Lower lobe of right lung (tissue), 2 donors: ENCODE data around the gene ZNF284. TPM values are rescaled to one million over a fixed set of nuclear protein-coding genes. Genes with fewer than 3 reads are reported as not detected.

ENCODE experiments used
- ATAC-seq, 2 donors: fragments of 200-7000 bp; cut with Tn5 transposase; one replicate each; pipeline ENCODE4 v1.9.1; 2020 to 2022; ENCODE audit warnings: mild to moderate bottlenecking in 2 of 2, moderate library complexity in 2 of 2
- DNase-seq: peaks from one replicate; pipeline ENCODE4 v3.0.0-alpha.2; 2020
- H3K27ac ChIP-seq: fragments of 200-600 bp; one replicate; pipeline ENCODE4 v1.8.0; 2022
- H3K27me3 ChIP-seq: fragments of 200-600 bp; one replicate; pipeline ENCODE4 v1.8.0; 2022; ENCODE audit warnings: low read depth
- H3K36me3 ChIP-seq: fragments of 200-600 bp; one replicate; pipeline ENCODE4 v1.8.0; 2022; ENCODE audit warnings: mild to moderate bottlenecking
- H3K4me1 ChIP-seq: fragments of 200-600 bp; one replicate; pipeline ENCODE4 v1.8.0; 2022
- H3K4me3 ChIP-seq: fragments of 200-600 bp; one replicate; pipeline ENCODE4 v1.8.0; 2022; ENCODE audit warnings: mild to moderate bottlenecking
- H3K9me3 ChIP-seq: fragments of 200-600 bp; one replicate; pipeline ENCODE4 v1.8.0; 2022
- intact Hi-C: fragments of 100-400 bp; cut with DNase I; formaldehyde crosslinking; loops from one replicate; pipeline ENCODE4 v1.11.0; 2022
- long read RNA-seq: library from polyadenylated mRNA; unstranded; transcript quantifications from one replicate; pipeline ENCODE4 v2.0.0, GENCODE V29; 2021
- total RNA-seq: library from RNA; stranded (reverse); fragmentation: NEBNext Ultra II Directional; extraction: Animal tissue kit (Norgen Biotek cat#: 25700); gene quantifications from one replicate; pipeline ENCODE4 v1.2.1, GENCODE V29; 2021
- TF ChIP-seq, protein P1 (sequence below): fragments of 200-600 bp; IDR thresholded peaks from one replicate; pipeline ENCODE4 v1.8.0; 2022; ENCODE audit warnings: antibody characterized with exemption, mild to moderate bottlenecking
- donor health status: DM: no; HTN: yes; CAD: no; lungs with severe emphysema.

Gene ZNF284
- 2.4 TPM for total RNA-seq
- long read RNA-seq, full-length matches to known transcripts, result 4 of 5 reads
- long read RNA-seq, partial matches to known transcripts, result 0 of 5 reads
- long read RNA-seq, other reads (novel, unspliced or antisense), result 1 of 5 reads

DNA sequence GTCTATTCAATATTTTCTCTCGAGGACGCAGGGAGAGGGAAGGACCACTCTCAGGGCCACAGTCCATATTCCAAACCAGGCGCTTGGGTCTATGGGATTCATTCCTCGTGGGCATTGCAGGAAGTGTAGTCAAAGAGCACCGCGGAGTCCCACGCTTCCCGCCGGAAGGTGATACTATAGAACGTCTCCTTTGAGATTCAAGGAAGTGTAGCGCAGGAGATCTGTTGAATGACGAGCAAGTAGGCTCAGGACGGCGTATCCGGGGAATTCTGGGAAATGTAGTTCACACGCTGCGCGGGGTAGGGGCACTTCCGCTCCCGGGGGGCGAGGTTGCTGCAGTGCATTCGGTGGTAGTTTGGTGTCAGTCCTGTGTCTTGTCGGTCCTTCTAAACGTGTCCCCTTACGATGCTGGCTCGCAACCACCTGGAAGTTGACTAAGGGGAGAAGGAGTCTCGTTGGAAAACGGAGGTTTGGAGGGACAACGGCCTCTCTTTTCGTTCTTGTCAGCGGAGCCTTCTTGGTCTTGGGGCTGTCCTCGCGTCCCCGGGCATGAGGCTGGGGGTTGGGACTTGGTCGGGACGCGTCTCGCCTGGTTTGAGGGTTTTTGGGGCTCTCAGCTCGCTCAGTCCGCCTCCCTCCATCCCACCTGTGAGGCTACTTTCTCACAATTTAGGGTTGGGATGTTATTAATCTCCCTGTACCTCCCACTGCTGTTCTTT lies at the start of gene ZNF284:
Gene ZNF284 (plus strand): TSS at position 336 of the 719 bp plus-strand sequence. CDS start 4,231 bp downstream, outside the sequence.
- TF ChIP-seq, protein P1, sequence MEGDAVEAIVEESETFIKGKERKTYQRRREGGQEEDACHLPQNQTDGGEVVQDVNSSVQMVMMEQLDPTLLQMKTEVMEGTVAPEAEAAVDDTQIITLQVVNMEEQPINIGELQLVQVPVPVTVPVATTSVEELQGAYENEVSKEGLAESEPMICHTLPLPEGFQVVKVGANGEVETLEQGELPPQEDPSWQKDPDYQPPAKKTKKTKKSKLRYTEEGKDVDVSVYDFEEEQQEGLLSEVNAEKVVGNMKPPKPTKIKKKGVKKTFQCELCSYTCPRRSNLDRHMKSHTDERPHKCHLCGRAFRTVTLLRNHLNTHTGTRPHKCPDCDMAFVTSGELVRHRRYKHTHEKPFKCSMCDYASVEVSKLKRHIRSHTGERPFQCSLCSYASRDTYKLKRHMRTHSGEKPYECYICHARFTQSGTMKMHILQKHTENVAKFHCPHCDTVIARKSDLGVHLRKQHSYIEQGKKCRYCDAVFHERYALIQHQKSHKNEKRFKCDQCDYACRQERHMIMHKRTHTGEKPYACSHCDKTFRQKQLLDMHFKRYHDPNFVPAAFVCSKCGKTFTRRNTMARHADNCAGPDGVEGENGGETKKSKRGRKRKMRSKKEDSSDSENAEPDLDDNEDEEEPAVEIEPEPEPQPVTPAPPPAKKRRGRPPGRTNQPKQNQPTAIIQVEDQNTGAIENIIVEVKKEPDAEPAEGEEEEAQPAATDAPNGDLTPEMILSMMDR, result no peak
- DNase-seq, result peak; percentile 84
- Histone ChIP-seq H3K9me3 (peaks cover 27% of the 10 kb centered on the region), H3K4me1 (peaks cover 9% of the 10 kb centered on the region), H3K4me3 (peak within 1 kb of the TSS; percentile 70), H3K27ac (peak within 1 kb of the TSS; percentile 53), H3K27me3 (no peaks in the 10 kb centered on the region), H3K36me3 (no peaks in the 10 kb centered on the region)
- intact Hi-C loops, result no loop called here
- ATAC-seq, result peak; percentile 98 to 100

DNA sequence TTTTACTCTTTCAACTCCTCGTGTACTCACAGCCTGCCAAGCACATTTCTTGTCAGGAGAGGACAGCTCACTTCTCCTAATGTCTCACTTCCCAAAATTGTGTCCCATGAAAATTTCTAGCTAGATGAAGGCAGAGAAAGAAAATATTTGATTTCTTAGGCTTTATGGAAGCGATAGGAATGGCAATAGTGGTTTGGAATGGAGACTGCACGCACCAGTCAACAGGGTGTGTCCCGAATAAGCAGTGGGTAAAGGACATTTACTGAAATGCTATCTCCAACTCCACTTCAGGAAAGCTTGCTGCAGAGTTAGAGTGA lies 47.1 kb upstream of the ZNF284 start:
- ATAC-seq (no peak), DNase-seq (no peak)
- H3K27me3 ChIP-seq, result no peaks in the 10 kb centered on the region
- intact Hi-C loops, result no loop called here
- peak overlapping the region; percentile 81 for H3K4me3 ChIP-seq
- TF ChIP-seq, protein P1, result no peak
- H3K4me1 ChIP-seq, result peaks cover 13% of the 10 kb centered on the region
- no peak overlapping the region for H3K27ac ChIP-seq
- H3K36me3 ChIP-seq, result peaks cover 25% of the 10 kb centered on the region
- peaks cover 15% of the 10 kb centered on the region for H3K9me3 ChIP-seq

DNA sequence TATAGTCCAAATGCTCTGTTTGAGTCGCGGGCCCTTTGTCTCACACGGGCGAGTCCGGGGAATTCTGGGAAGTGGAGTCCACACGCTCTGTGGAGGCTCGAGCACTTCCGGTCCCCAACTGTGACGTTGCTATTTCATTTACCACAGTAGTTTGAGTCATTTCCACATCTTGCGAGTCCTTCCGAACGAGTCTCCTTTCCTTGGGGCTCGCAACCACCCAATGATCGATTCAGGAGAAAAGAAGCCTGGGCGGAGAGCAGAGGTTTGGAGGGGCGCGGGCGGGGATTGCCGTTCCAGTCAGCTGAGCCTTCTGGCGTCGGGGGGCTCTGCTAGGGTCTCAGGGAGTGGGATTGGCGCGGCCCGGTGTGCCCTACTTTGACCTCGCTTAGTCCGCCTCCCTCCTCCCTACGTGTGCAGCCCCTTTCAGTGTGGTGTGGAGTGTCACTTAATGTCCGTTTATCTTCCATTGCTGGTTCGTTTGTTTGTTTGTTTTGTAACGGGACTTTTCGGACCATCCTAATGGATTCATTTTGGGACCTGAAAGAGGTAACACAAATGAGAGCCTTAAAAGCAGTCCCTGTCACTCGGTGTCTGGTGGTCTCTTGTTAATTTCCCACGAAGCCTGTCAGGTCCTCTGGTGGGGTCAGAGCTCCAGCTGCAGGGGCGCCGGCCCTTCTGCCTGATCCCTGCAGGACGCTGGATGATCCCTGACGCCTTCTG lies 46.6 kb upstream of the ZNF284 start, which contains the start of gene ZNF222:
Gene ZNF222 (plus strand): TSS at position 163 of the 720 bp plus-strand sequence. CDS start 58 bp downstream, at position 221.
- peak; percentile 89 for DNase-seq
- intact Hi-C loops, result no loop called here

DNA sequence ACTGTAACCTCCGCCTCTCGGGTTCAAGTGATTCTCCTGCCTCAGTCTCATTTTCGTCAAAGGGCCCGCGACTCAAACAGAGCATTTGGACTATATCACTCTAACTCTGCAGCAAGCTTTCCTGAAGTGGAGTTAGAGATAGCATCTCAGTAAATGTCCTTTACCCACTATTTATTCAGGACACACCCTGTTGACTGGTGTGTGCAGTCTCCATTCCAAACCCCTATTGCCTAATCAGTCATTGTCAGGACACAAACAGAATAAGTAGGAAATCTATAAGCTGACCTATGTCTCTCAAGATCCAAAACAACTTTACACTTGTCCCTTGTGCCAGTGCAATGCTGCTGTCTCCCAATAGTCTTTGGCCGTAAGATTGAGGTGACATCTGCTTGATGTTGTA lies 45.3 kb upstream of the ZNF284 start:
- H3K27ac ChIP-seq, result no peak overlapping the region
- DNase-seq (no peak), ATAC-seq (no peak)
- no peaks in the 10 kb centered on the region for H3K27me3 ChIP-seq
- peaks cover 13% of the 10 kb centered on the region for H3K4me1 ChIP-seq
- intact Hi-C loops, result no loop called here
- H3K9me3 ChIP-seq, result peaks cover 33% of the 10 kb centered on the region
- H3K36me3 ChIP-seq, result peaks cover 33% of the 10 kb centered on the region
- H3K4me3 ChIP-seq, result no peak overlapping the region
- TF ChIP-seq, protein P1, result no peak

More for the DNA sequence above, 46.6 kb upstream of the ZNF284 start, which contains the start of gene ZNF222:
- H3K27me3 ChIP-seq, result no peaks in the 10 kb centered on the region
- H3K4me3 ChIP-seq, result peak within 1 kb of the TSS; percentile 81
- peak; percentile 98 to 100 for ATAC-seq
- H3K9me3 ChIP-seq, result peaks cover 20% of the 10 kb centered on the region
- TF ChIP-seq, protein P1, result no peak
- H3K27ac ChIP-seq, result peak within 1 kb of the TSS; percentile 57
- H3K4me1 ChIP-seq, result peaks cover 13% of the 10 kb centered on the region
- peaks cover 26% of the 10 kb centered on the region for H3K36me3 ChIP-seq

DNA sequence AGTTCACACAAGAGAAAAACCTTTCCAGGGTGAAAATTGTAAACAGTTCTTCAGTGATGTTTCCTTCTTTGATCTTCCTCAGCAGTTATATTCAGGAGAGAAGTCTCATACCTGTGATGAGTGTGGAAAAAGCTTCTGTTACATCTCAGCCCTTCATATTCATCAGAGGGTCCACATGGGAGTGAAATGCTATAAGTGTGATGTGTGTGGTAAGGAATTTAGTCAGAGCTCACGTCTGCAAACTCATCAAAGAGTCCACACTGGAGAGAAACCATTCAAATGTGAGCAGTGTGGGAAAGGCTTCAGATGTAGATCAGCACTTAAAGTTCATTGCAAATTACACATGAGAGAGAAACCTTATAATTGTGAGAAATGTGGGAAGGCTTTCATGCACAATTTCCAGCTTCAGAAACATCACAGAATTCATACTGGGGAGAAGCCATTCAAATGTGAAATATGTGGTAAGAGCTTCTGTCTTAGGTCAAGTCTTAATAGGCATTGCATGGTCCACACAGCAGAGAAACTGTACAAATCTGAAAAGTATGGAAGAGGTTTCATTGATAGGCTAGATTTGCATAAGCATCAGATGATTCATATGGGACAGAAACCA lies 39.9 kb upstream of the ZNF284 start:
- Histone ChIP-seq H3K27me3 (no peaks in the 10 kb centered on the region), H3K36me3 (peaks cover 33% of the 10 kb centered on the region), H3K4me3 (no peak overlapping the region), H3K27ac (no peak overlapping the region), H3K9me3 (peaks cover 87% of the 10 kb centered on the region), H3K4me1 (no peaks in the 10 kb centered on the region)
- DNase-seq (no peak), ATAC-seq (no peak)
- intact Hi-C loops, result no loop called here
- TF ChIP-seq, protein P1, result no peak
